Thyroid gland (tissue), 4 donors: Measurements from ENCODE around the gene RAPGEF1. TPM values are rescaled to one million over a fixed set of nuclear protein-coding genes. Genes with fewer than 3 reads are reported as not detected.

Source experiments
- DNase-seq, 2 donors: peaks; one replicate each; pipeline ENCODE4 v3.0.0-alpha.2; 2019
- H3K27ac ChIP-seq, 3 donors: fragments of 200-600 bp; sonication (generic); 1 replicate in 2 of 3; 2 replicates in 1 of 3; pipeline ENCODE4 v1.5.1; 2016 to 2019; ENCODE audit warnings: mild to moderate bottlenecking in 1 of 3, moderate library complexity in 1 of 3
- H3K27me3 ChIP-seq: fragments of 200-600 bp; sonication (generic); one replicate; pipeline ENCODE4 v1.5.1; 2019
- H3K36me3 ChIP-seq, 2 donors: fragments of 200-600 bp; sonication (generic); one replicate each; pipeline ENCODE4 v1.5.1; 2016 to 2019
- H3K4me1 ChIP-seq, 2 donors: fragments of 200-600 bp; sonication (generic); one replicate each; pipeline ENCODE4 v1.5.1; 2017 to 2019
- H3K4me3 ChIP-seq, 3 donors: fragments of 200-600 bp; sonication (generic); replicated peaks in 1 of 3; 1 replicate in 2 of 3; 2 replicates in 1 of 3; pipeline ENCODE4 v1.5.1; 2016; ENCODE audit warnings: mild to moderate bottlenecking in 1 of 3
- H3K9me3 ChIP-seq: fragments of 200-600 bp; sonication (generic); one replicate; pipeline ENCODE4 v1.5.1; 2017
- POLR2A ChIP-seq, 2 donors: fragments of 450-650 bp; IDR thresholded peaks; one replicate each; pipeline ENCODE4 v1.6.1; 2017; ENCODE audit warnings: antibody characterized with exemption in 2 of 2, mild to moderate bottlenecking in 2 of 2, moderate library complexity in 1 of 2
- WGBS, 2 donors: methylation state at CpG; one replicate each; pipeline ENCODE4 v1.1.5; 2017; 5-methylcytosine and 5-hydroxymethylcytosine counted together
- intact Hi-C: fragments of 100-400 bp; cut with DNase I; formaldehyde crosslinking; loops from one replicate; pipeline ENCODE4 v1.15.1; 2023
- total RNA-seq, 4 donors: library from RNA; depleted of rRNA; stranded (reverse); fragments of >200 nt; gene quantifications; one replicate each; pipeline ENCODE4 v1.2.3, GENCODE V29; 2016
- TF ChIP-seq, protein P1 (sequence below), 6 experiments: fragments of 200-600 bp in 3 of 6; fragments of 450-650 bp in 3 of 6; sonication (generic) in 3 of 6; IDR thresholded peaks; one replicate each; pipeline ENCODE4 v1.5.1; 2016 to 2019; ENCODE audit warnings: antibody characterized with exemption in 6 of 6, mild to moderate bottlenecking in 2 of 6, inconsistent platforms in 1 of 6, moderate library complexity in 1 of 6

Gene RAPGEF1
- total RNA-seq, 4 donors from 2014 or later = 39.6 to 52.5 (median 44.9) TPM

DNA sequence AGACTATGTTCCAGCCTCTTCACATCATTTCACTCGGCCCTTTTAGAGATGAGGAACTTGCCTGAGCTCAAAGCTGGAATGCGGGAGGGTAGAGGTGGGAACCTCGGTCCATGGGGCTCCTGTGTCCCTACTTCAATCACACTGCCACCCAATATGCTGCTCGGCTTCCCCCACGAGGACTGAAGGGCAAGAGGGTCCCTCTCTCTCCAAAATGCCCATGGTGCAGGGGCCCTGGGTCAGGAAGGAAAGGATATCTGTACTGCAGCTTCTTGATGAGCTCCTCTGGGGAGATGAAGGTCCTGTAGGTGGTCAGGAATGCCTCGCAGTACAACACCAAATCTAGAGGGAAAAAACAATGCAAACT lies 148.0 kb downstream of the RAPGEF1 start:
- H3K27me3 ChIP-seq = no peaks in the 10 kb centered on the region
- H3K4me1 ChIP-seq = no peaks in the 10 kb centered on the region
- 71 to 73% methylated on average over 6 of the region's 6 CpGs for WGBS, 2 donors
- no peak for TF ChIP-seq POLR2A (IDR thresholded peaks at IDR 0.05)
- TF ChIP-seq, protein P1, sequence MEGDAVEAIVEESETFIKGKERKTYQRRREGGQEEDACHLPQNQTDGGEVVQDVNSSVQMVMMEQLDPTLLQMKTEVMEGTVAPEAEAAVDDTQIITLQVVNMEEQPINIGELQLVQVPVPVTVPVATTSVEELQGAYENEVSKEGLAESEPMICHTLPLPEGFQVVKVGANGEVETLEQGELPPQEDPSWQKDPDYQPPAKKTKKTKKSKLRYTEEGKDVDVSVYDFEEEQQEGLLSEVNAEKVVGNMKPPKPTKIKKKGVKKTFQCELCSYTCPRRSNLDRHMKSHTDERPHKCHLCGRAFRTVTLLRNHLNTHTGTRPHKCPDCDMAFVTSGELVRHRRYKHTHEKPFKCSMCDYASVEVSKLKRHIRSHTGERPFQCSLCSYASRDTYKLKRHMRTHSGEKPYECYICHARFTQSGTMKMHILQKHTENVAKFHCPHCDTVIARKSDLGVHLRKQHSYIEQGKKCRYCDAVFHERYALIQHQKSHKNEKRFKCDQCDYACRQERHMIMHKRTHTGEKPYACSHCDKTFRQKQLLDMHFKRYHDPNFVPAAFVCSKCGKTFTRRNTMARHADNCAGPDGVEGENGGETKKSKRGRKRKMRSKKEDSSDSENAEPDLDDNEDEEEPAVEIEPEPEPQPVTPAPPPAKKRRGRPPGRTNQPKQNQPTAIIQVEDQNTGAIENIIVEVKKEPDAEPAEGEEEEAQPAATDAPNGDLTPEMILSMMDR (IDR thresholded peaks at IDR 0.05) = no peak
- intact Hi-C loops = loop anchor here (2.0 kb wide), 1 partner anchor 149 kb away; the partner anchor contains the start of gene RAPGEF1
- H3K4me3 ChIP-seq = no peak overlapping the region
- no peak for DNase-seq
- H3K9me3 ChIP-seq = no peaks in the 10 kb centered on the region
- H3K36me3 ChIP-seq = peaks cover 39 to 54% of the 10 kb centered on the region in 2 donors
- H3K27ac ChIP-seq = no peak overlapping the region

DNA sequence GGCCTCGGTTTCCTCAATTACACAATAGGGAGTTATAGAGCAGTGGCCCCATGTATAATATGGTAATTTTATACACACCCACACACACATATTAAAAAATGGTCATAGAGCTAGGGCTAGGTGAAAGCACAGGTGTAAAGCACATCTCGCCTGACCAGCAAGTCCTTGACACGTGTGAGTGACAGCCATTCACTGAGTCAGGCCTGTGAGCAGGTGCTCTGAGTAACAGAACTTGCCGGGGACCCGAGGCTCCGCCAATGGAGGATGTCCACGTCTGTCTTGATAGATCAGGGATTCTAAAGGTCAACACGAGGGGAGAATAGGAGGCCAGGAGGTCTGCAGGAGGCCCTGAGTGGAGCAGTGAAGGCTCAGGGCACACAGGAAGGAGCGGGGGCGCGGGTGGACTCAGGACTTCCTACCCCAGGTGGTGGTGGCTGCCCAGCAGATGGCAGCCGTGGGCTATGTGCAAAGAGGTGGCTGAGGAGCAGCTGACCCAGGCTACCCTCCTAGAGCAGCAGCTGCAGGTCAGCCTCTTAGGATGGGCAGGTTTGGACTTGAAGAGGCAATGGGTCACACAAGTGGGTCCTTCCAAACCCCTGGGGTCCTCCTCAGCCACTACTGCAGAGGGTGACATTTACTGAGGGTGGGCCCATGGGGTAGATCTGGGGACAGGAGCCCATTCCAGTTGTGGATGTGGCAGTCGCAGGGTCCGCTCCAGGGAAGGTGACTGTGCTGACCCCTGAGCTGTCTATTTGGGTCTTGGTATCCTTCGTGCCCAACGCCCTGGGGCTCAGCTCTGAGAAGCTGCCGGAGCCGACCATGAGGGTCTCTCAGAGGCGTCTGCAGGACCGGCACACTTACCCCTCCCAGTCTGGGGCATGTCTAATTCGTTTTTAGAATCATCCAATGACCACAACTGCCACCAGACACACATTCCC lies 148.7 kb downstream of the RAPGEF1 start:
- peak; percentile 84 for DNase-seq
- no peak for TF ChIP-seq POLR2A (IDR thresholded peaks at IDR 0.05)
- TF ChIP-seq, protein P1 (IDR thresholded peaks at IDR 0.05) = peak; percentile 52 to 99 (median 88)
- no peaks in the 10 kb centered on the region for H3K4me1 ChIP-seq
- WGBS, 2 donors = 66 to 79% methylated on average over 13 to 14 of the region's 21 CpGs
- H3K4me3 ChIP-seq = no peak overlapping the region
- no peaks in the 10 kb centered on the region for H3K9me3 ChIP-seq
- H3K36me3 ChIP-seq = peaks cover 33 to 48% of the 10 kb centered on the region in 2 donors
- H3K27ac ChIP-seq = no peak overlapping the region
- no peaks in the 10 kb centered on the region for H3K27me3 ChIP-seq
- intact Hi-C loops = loop anchor here (2.0 kb wide), 1 partner anchor 150 kb away; the partner anchor contains the start of gene RAPGEF1

DNA sequence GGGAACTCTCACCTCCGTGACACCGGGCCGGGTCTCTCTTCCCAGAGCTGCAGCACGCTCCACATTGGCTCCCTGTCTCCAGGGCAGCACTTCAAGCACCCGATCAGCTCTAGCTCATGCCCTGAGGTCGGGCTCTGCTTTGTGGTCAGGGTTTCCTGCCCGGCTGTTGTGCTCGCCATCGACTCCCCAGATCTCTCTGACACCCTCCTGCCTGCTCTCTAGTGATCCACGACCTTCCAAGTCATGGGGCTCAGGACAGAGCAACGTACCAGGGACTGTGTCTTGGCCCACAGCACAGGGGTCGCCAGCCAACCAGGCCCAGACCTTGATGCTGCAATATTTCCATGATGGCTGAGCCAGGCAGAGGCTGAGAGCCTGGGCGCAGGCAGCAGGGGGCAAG lies 149.4 kb downstream of the RAPGEF1 start:
- no peaks in the 10 kb centered on the region for H3K4me1 ChIP-seq
- H3K36me3 ChIP-seq = peaks cover 26 to 41% of the 10 kb centered on the region in 2 donors
- intact Hi-C loops = loop anchor here (2.0 kb wide), 1 partner anchor 150 kb away; the partner anchor contains the start of gene RAPGEF1
- WGBS, 2 donors = 91 to 96% methylated on average over 13 of the region's 13 CpGs
- H3K9me3 ChIP-seq = no peaks in the 10 kb centered on the region
- no peak for TF ChIP-seq POLR2A (IDR thresholded peaks at IDR 0.05)
- TF ChIP-seq, protein P1 (IDR thresholded peaks at IDR 0.05) = no peak
- no peak overlapping the region for H3K27ac ChIP-seq
- no peak for DNase-seq
- no peak overlapping the region for H3K4me3 ChIP-seq
- no peaks in the 10 kb centered on the region for H3K27me3 ChIP-seq

GRCh38 chr9:131589993-131590392 lies 149.9 kb downstream of the RAPGEF1 start:
- no peak for DNase-seq
- TF ChIP-seq POLR2A (IDR thresholded peaks at IDR 0.05) = no peak
- TF ChIP-seq, protein P1 (IDR thresholded peaks at IDR 0.05) = no peak
- Histone ChIP-seq H3K27me3 (no peaks in the 10 kb centered on the region), H3K9me3 (no peaks in the 10 kb centered on the region), H3K27ac (no peak overlapping the region), H3K4me3 (no peak overlapping the region), H3K36me3 (peaks cover 26 to 36% of the 10 kb centered on the region in 2 donors), H3K4me1 (no peaks in the 10 kb centered on the region)
- 92 to 98% methylated on average over 13 to 14 of the region's 14 CpGs for WGBS, 2 donors
- intact Hi-C loops = loop anchor here (2.0 kb wide), 1 partner anchor 151 kb away; the partner anchor contains the start of gene RAPGEF1
